SK-N-SH (cell line): Measurements from ENCODE around the gene HNRNPH1.
"Not testable (repeated sequence)": the region's sequence is repeated elsewhere in the genome, so short reads cannot be mapped to it uniquely, and the experiment has no call there.

Experiments
- CHD2 ChIP-seq: fragments of 150-350 bp; IDR thresholded peaks from 2 replicates; pipeline ENCODE4 v1.6.1; 2018; ENCODE audit warnings: low read length; ENCODE audit not compliant: partially characterized antibody
- CTCF ChIP-seq: fragments of 200-600 bp; sonication (generic); IDR thresholded peaks from 2 replicates; pipeline ENCODE4 v1.6.1; 2017; ENCODE audit warnings: antibody characterized with exemption, mild to moderate bottlenecking, moderate library complexity
- EP300 ChIP-seq, 2 experiments: IDR thresholded peaks; 2 replicates each; pipeline versions ENCODE4 v1.4.0 to v1.6.1; 2012; ENCODE audit warnings: borderline replicate concordance in 1 of 2, low read depth in 1 of 2, low read length in 1 of 2
- GABPA ChIP-seq: IDR thresholded peaks from 2 replicates; pipeline ENCODE4 v1.4.0; 2012; ENCODE audit warnings: low read depth, mild to moderate bottlenecking
- GATA2 ChIP-seq: sonication (generic); formaldehyde crosslinking; IDR thresholded peaks from 2 replicates; pipeline ENCODE4 v1.5.0; 2020; ENCODE audit warnings: mild to moderate bottlenecking, missing genetic modification reagents
- MAX ChIP-seq: IDR thresholded peaks from 2 replicates; pipeline ENCODE4 v1.4.0; 2012; ENCODE audit warnings: low read depth
- POLR2AphosphoS5 ChIP-seq: IDR thresholded peaks from 2 replicates; pipeline ENCODE4 v1.6.1; 2012; ENCODE audit warnings: low read depth, low read length
- RCOR1 ChIP-seq: fragments of 150-350 bp; IDR thresholded peaks from 2 replicates; pipeline ENCODE4 v1.6.1; 2017; ENCODE audit warnings: antibody characterized with exemption, low read length
- RFX5 ChIP-seq: IDR thresholded peaks from 2 replicates; pipeline ENCODE4 v1.6.1; 2012; ENCODE audit warnings: mild to moderate bottlenecking, improper control_type of control experiment, low read length
- SMC3 ChIP-seq: IDR thresholded peaks from 2 replicates; pipeline ENCODE4 v1.6.1; 2012; ENCODE audit warnings: low read depth, low read length, improper control_type of control experiment
- TCF12 ChIP-seq: IDR thresholded peaks from 2 replicates; pipeline ENCODE4 v1.4.0; 2012
- USF1 ChIP-seq: IDR thresholded peaks from 2 replicates; pipeline ENCODE4 v1.4.0; 2012; ENCODE audit warnings: low read depth, borderline replicate concordance
- ZBTB33 ChIP-seq: IDR thresholded peaks from 2 replicates; pipeline ENCODE4 v1.4.0; 2012; ENCODE audit warnings: low read depth, borderline replicate concordance

- TF ChIP-seq RFX5; RCOR1; CTCF; MAX; EP300 (IDR thresholded peaks at IDR 0.05; ENCODE audit: borderline replicate concordance in 1 of 2, low read depth in 1 of 2, low read length in 1 of 2); GATA2 (CRISPR knock-in tag); GABPA; TCF12; CHD2; USF1; POLR2AphosphoS5; ZBTB33; SMC3: not testable (repeated sequence)
Observed at GRCh38 chr5:179633501-179634369, 10.3 kb upstream of the HNRNPH1 start.
